DMS53 treated with DMSO at 0.1 percent for 48 hours (cell line): ENCODE results near the gene RSKR.
A peak's percentile ranks its signal among the peaks of the same experiment; 100 is the strongest.
"Not testable (repeated sequence)": the region's sequence is repeated elsewhere in the genome, so short reads cannot be mapped to it uniquely, and the experiment has no call there.

Experiments
- DNase-seq: peaks from one replicate; lab custom pipeline; 2025; ENCODE audit not compliant: unreplicated experiment; lab: John Stamatoyannopoulos, UW

The RSKR gene

DNA sequence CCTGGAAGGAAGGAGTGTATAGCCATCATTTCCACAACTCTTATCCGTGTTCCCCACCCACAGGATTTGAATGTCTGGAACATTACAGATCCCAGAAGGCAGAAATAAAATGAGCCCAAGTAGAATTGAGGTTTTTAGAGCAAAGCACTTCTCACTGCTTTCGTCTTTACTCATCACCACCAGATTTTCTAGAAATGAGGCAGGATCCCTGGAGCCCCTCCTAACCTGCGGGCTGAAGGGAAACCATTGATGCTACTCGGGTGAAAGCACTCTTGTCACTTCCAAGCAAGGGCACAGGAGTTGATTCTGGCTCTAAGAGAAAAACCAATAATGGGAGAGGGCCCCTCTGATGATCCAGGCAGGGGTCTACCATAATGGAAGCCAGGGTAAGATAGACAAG lies 34.5 kb downstream of the RSKR start:
- no peak for DNase-seq

DNA sequence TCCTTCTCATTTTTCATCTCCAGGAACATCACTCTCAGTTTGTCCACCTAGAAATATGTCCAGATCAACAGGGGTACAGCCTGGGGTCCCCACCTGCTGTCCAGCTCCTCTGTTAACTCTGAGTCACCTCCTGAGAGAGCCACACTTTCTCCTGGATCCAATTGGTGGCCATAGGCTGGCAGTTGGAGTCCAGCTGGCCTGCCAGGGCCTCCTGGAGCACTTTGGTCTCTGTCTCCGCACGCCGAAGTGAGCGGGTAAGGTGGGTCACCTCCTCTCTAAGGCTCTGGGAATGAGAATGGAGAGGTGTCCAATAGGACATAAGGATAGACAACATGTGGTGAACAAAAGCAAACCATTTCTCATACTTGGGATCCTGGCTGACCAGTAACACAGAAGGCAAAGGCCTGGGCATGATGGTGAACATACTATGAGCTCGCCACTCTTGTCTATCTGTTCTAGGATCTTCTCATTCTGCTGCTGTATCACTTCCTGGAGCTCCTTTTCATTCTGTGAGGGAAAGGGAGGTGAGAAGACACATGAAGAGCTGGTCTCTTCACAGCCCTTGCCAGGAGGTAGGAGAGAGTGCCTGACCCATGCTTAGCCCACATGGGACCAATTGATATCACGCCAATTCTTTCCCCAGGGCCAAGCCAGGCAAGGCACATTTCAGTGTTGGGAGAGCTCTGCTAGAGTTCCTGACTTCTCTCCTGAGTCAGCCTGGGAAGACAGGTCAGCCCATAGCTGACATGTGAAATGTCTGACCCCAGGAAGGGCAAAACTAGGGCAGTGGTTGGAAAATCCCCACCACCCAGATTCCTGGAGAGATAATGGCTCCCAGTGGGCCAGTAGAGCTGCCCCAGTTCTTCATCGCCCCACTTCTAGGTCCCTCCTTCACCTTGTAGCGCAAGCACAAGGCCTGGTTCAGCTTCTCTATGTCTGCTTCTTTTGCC lies 35.5 kb downstream of the RSKR start:
- DNase-seq: no peak

DNA sequence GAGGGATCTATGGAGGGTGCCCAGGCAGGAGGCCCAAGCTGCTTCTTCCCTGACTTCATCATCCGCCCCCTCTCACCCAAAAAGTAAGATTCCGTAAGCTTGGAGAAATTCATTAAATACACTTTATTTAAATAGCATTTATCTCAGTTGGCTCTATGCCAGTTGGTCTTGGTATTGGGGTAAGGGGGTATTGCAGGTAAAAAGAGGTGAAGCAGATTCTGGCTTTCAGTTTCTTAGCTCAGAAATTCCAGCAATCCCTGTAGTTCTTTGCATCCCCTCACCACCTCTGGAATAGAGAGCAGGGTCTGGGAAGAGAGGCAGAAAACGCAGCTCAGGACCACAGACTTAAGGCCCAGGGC lies 36.5 kb downstream of the RSKR start:
- no peak for DNase-seq

DNA sequence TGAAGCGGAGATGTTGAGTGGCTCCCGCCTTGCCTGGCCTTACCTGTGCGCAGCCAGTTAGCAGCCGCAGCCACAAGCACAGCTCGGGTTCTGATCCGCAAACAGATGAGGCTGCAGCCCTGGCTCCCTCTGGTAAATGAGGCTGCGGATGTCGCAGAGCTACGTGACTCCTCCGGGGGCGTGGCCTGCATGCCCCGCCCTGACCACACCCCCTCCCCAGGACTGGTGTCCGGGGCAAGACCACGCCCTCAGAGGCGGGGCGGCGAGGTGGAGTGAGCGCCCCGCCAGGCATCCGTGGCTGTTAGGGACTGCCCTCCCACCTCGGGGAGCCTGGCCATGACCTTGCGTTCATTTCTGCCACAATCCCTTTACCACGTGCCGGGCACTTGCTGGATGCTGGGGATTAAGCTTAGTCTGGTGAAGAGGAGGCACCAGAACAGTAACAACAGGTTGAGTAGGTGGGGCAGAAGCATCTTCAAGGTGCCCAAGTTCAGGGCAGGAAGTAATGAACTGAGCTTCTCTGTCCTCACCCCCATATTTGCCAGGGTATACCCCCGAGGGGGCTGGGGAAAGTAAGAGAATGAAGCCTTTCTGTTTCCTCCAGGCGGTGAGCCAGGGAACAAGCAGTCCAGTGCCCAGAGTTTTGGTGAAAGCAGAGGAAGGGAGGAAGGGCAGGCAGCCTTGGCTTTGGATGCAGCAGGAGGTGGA lies 37.1 kb downstream of the RSKR start, which contains the start of gene ALDOC:
Gene ALDOC, minus strand, starts transcription at position 138 of the 708 bp plus-strand sequence. CDS start 1,363 bp downstream, outside the sequence.
- peak; percentile 78 for DNase-seq

DNA sequence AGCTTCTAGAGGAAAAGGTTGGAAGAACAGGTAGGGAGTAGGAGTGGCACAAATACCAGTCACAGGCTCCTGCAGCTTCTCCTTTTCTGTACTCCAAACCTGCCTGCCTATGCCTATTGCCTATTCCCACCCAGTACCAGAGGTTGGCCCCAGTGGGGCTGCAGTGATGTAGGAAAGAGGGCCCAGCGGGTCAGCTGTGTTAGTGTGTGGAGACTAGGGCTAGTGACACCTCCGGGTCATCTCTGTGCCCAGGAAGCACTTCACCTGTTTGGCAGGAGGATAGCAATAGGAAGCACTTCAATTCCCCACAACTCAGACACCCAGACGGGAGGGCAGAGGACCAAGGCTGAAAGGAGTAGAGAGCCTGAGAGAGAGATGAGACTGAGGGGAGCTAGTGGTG lies 38.0 kb downstream of the RSKR start:
- not testable (repeated sequence) for DNase-seq

DNA sequence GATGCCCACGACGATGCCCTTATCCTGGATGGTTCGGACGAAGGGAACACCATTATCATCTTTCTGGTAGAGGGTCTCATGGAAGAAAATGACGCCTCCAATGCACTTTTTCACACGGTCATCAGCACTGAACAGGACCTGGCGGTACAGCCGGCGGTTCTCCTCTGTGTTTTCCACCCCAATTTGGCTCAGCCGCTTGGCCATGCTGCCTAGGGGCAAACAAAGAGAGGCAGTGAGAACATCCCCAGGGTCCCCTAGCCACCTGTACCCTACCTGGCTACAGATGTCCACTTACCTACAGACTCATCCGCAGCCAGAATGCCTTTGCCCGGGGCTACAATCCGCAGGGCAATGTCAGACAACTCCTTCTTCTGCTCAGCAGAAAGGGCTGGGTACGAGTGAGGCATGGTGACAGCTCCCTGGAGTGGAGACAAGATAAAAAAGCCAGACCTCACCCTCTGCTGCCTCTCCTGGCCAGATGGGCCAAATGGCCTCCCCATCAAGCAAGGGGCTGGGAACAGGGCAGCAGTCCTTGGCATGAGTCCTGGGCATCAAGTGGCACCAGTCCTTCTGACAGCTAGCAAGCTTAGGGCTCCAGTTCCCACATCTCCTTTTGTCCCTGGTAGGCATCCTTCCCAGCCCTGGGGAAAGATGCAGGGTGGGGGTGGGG lies 38.7 kb downstream of the RSKR start:
- no peak for DNase-seq

DNA sequence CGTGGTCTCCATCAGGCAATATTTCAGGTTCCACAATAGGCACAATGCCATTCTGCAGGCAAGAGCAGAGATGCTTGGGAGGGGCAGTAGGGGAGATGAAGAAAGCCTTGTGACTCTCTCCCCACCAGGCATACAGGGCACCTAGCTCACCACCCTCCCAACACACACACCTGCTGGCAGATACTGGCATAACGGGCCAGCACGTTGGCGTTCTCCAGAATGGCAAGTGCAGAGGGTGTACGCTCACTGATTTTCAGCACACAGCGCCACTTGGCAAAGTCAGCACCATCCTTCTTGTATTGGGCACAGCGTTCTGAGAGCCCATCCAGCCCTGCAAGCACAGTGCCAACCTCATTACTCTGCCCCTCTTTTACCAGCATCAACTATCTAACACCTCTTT lies 39.5 kb downstream of the RSKR start:
- DNase-seq: no peak

DNA sequence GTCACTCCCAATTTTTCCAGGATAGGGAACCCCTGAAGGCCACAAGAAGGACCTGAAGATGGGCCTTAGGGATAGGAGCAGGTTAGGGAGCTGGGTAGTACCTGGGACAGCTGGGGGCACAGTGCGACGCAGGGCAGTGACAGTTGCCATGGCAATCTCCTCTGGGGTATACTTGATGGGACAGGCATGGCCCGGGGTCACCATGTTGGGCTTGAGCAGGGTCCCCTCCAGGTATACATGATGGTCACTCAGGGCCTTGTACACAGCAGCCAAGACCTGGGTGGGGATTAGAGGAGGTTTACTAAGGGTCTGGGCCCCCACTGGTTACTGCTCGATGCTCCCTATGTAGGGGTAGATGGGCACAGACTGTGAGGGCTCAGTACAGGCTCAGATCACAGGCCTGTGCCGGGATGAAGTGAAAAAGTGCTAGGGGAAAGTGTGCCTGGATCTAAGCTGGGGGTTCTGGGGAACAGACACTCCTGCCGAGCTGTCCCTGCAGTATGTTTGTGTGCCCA lies 40.0 kb downstream of the RSKR start:
- DNase-seq: no peak

DNA sequence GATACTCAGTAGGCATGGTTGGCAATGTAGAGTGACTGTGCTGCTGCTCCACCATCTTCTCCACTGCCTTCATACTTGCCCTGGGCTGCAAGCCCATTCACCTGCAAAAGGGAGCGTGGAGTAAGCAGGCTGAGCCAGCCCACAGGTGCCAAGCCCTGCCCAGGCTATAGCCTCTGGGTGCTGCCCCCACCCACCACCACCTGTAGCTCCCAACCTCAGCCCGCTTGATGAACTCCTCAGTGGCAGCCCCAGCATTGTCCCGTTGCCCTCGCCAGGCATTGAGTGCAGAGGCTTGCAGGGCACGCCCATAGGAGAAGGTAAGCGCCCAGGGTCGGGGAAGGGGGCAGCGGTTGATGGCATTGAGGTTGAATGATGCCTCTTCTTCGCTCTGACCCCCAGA lies 40.5 kb downstream of the RSKR start:
- DNase-seq: no peak

DNA sequence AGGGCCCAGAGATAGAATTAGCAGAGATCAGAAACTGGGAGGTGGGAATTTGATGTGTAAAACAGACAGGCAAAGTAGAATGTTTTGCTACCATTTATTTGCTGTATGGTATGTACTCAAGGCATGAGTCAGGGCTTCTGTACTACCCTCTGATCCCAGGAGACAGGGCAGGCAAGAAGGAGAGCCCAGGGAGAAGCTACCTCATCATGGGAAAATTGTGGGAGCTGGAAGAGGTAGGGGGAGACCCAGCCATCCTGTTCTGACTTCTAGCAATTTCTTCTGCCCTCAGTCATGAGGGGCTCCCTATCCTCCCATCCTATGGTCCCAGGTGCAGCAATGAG lies 41.0 kb downstream of the RSKR start:
- DNase-seq: no peak

DNA sequence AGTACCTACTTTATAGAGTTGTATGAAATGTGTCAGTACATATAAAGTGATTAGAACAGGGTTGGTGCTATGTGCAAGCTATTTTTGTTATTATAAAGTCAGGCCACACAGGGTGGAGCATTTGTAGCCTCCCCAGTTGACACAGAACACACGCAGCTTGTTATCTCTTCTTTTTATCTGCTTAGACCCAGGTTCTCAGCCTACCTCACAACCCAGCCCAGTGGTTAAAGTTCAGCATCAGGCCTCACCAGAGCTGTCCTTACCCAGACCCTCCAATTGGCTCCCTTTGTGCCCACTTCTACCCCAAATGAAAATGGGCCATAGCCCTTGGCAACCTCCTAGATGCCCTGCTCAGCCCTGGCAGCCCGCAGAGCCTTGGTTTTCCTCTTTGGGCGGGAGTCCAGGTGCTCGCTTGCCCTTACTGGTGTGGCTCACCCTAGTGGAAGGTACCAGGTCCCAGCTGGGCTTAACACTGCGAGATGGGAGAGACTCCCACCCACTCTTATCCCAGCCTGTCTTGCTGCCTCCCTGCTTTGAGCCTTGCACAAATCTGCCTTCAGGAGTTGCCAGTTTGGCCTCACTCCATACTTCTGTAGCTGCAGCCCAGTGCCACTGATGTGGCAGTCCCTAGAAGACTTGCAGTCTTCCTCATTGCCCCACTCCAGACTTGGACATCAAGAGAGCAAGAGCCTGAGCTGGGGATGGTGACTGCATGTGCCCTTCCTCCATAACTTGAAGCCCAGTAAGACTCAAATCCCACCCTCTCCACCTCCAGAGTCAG lies 41.5 kb downstream of the RSKR start:
- DNase-seq: no peak

DNA sequence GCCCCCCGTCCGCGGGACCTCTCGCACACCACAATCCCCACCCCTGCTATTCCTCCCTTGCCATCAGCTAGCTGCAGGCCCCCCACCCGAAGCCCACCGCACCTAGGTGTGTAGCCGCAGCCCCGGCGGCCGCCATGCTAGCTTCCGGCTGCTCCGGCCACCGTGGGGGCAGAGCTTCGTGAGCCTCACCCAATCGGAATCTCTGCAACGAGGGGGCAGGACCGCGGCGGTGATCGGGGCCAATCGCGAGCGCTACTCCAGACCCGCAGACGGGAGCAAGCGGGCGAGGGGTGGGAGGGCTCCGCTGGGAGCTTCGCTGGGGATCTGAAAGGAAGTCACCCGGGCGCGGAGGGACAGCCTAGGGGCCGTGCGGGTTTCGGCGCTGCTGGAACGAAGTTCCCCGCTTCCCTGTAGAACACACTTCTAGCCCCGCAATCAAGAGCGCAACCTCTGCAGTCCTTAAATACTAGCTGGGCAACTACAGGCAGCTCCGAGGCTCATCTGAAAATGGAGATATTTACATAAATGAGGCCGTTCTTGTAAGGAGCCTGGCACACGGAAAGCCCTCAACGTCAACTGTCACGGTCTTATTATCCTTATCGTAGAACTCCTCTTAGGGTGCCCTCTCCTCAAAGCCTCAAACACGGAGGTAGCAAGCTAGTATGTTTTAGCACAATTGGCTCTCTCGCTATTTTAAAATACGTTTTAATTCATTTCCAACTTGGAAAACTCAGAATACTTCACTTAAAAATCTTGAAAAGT lies 42.4 kb downstream of the RSKR start, which contains the start of gene PIGS:
Gene PIGS, minus strand, starts transcription at position 164 of the 762 bp plus-strand sequence. Its CDS starts 28 bp downstream, at position 136.
- DNase-seq: peak; percentile 82

DNA sequence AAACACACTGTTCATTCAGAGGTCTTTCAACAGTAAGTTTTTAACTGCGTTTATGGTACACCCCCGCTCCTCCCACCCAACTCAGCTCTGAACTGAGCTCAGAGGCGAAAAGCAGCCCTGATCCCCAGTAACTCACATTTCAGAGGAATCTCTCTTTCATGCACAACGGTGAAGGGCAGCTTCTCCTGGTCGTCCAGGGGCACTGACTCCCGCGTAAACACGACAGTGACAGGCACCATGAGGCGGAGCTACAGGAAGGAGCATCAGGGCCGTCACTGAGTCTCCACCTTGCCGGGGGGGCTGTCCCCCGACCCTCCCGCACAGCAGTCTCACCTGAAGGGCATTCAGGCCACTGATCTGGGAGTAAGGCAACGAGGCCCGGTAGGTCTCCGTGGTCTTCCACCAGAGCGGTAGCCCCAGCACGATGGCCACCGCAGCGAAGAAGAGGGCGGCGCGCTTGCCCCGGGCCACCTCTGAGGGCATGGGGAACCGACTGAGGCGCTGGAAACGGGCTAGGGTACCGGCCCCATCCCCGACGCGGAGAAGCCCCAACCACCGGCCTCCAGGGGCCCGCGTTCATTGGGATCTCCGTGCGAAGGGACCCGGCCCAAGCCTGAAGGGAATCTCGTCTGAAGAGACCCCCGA lies 43.1 kb downstream of the RSKR start:
- DNase-seq: no peak

DNA sequence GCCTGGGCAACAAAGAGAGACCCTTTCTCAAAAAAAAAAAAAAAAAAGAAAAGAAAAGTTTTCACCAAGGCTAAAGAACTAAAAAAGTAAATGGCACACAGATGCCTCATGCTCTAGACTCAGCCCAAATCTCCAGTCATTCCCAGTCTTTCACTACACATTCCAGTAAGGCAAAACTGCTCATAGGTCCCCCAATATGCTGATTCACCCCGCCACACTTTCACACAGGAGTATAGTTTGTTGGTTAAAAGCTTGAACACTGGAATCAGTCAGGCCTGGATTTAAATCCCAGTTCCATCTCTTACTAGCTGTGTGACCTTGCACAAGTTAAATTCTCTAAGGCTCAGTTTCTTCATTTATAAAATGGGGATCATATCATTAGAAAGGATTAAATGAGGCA lies 44.5 kb downstream of the RSKR start:
- no peak for DNase-seq

DNA sequence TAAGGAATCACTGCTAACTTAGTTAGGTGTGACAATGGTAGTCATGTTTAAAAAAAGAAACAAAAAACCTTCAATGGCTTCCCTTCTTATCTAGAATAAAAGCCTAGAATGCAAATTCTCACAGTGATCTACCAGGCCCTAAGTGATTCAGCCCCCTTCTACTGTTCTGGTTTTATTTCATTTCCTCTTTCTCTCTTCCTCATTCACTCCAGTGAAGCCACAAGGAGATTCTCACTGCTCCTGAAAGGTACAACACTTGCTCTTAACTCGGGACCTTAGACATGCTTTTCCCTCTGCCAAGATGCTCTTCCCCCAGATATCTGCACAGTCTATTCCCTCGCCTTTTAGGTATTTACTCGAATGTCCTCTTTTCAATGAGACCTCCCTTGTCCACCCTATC lies 46.4 kb downstream of the RSKR start:
- no peak for DNase-seq

DNA sequence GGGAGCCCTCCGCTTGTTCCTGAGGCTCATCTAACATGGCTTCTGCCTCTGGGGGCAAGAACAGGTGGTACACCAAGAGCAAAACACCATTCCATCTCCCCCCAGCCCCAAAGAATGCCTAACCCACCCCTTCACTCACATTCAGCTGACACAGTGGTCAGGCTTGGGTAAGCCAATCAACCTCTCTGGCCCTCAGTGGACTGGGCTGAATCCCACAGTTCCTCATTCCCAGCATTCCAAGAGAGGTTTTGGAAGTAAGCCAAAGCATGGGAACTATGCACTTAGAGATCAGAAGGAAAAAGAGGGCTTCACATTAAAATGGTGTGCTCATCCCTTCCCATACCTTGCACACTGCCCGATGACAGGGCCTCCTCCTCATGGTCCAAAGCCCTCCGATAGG lies 50.5 kb downstream of the RSKR start:
- DNase-seq: no peak
